Measurements from ENCODE around the gene EPHB2.
"Not testable (repeated sequence)": the region's sequence is repeated elsewhere in the genome, so short reads cannot be mapped to it uniquely, and the experiment has no call there.

Gene EPHB2

DNA sequence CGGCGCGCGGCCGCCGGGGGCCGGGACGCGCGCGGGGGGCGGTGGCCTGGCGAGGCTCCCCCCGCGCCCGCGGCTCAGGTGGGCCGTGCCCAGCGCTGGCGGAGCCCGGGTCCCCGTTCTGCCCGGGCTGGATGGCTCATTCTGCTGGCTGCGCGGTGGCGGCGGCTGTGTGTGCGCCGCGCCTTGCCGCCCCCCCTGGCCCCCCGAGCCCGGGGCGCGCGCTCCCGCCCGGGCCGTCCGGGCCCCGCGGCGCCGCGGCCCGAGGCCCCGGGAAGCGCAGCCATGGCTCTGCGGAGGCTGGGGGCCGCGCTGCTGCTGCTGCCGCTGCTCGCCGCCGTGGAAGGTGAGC, at the start of gene EPHB2:
EPHB2 (plus strand) TSS at position 139 of the 349 bp plus-strand sequence; CDS start at position 283, 144 bp downstream.
- DNase-seq (ENCODE audit: low read depth) = no peak

DNA sequence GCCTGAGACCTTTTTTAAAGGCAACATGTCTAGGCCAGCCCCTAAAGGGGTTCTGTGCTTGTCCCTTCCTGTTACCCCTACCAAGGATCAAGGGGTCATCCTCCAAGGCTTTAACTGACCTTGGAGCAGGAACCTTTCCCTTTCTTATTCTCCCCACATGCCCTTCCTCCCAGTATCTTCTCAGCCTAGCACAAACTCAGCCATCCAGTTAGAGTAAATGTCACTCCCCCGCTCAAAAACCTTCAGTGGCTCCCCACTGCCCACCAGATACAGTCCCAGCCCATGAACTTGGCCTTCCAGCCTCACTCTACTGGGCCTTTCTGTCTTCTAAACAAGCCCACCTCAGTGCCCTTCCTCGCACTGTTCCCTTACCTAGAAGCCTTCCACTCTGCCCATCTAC, 48.8 kb upstream of the EPHB2 start:
- no peak for DNase-seq (ENCODE audit: low read depth)

DNA sequence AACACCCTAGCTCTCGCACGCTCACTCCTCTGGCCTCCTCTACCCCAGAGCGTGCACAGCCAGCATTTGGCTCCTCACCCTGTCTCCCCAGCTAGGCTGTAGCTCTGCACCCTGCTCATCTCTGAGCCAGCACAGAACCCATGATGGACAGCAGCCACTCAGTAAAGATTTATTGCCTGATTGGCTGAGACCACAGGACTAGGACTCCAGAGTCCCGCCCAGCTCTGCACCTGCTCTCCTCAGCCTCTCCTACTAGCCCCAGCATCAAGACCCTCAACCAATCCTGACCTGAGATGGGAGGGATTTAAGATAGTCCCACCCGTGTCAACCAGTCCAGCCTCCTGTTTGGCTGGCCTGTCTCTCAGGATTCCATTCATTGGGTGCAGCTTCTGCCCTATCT, 48.3 kb upstream of the EPHB2 start:
- no peak for DNase-seq (ENCODE audit: low read depth)

DNA sequence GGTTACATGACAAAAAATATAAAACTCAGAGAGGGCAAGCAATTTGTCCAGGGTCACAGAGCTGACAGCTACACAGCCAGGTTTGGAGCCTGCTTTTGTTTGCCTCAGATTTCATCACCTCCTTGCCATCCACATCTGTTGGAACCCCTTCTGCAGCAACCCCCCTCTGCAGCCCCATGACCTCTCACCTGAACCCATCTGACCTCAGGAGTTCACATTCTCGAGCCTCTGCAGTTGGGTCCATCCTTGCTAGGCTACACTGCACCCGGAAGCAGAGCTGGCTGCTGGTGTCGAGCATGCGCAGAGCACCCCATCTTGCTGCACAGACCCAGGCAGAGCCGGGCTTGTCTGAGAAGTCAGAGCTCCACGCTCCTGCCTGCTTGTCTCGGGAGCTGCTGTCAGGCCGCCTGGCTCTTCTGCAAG, 47.6 kb upstream of the EPHB2 start:
- no peak for DNase-seq (ENCODE audit: low read depth)

DNA sequence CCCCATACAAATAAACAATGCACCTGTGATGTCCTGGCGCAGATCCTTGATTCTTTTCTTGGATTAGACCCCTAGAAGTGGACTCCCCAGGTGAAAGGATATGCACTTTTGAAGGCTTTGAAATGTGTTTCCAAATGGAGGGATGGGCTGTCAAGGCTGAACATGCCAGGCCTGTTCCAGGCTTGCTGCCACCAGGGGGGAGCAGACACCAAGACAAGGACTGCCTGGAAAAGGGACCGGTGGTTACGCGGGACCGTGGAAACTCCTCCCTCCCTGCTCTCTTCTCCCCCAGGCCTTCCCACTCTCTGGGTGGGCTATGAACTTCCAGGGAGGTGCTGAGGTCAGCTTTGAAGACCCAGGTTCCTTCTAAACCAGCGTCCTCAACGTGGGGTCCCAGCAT, 44.9 kb upstream of the EPHB2 start:
- no peak for DNase-seq (ENCODE audit: low read depth)

DNA sequence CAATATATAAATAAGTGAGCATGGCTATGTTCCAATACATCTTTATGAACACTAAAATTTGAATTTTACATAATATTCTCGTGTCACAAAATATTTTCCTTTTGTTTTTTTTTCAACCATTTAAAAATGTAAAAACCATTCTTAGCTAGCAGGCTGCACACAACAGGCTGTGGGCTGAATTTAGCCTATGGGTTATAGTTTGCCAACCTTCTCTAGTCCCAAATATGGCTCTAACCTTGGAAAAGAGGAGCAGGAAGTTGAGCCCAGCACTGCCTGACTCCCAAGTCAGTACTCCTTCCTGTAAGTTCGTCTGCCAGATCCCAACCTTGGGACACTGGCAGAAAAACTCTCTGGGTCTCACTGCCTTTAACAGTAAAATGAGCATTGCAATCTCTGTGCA, 44.2 kb upstream of the EPHB2 start:
- no peak for DNase-seq (ENCODE audit: low read depth)

DNA sequence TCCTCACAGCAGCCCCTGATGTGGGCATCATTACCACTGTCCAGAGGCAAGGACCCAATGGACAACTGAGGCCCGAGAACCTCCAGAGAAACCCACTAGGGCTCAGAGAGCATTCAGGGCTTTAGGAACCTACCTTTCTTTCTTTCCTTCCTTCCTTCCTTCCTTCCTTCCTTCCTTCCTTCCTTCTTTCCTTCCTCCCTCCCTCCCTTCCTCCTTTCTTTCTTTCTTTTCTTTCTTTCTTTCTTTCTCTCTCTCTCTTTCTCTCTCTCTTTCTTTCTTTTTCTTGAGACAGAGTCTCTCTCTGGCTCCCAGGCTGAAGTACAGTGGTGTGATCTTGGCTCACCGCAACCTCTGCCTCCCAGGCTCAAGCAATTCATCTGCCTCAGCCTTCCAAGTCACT, 41.8 kb upstream of the EPHB2 start:
- not testable (repeated sequence) for DNase-seq (ENCODE audit: low read depth)

DNA sequence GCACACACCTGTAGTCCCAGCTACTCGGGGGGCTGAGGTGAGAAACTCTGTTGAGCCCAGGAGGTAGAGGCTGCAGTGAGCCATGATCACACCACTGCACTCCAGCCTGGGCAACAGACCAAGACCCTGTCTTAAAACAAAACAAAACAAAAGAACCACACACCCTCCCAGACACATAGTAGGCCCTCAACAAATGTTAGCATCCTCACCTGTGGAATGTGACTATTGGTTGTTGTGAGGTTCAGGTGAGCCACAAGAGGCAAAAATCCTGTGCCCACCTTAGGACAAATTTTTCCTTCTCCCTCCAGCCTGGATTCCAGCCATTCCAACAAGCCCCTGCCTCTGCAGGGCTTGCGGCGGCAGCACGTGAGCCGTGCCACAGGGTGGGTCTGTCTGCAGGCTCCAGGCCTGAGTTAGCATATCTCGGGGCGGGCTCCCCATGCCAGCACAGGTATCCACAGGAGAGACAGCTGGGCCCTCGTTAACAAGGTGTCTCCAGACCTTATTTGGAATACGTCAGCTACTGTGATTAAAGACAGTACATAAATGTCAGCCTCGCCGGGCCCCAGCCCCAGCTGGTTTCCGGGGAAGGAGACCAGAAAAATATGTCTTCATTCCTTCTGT, 40.2 kb upstream of the EPHB2 start:
- no peak for DNase-seq (ENCODE audit: low read depth)

DNA sequence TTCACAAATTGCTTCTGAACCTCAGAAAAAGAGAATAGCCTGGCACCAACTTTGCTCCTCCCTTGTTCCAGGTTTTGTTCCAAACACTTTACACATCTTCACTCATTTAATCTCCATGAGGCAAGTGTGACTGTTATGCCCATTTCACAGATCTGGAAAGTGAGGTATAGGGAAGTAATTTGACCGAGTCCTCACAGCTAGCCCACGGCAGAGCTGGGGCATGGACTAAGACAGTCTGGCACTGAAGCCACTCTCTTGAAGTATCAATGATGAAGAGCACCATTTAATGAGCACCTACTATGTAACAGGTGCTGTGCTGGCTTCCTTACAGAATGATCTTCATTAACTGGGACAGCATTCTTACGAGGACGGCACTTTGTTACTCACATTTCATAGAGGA, 38.6 kb upstream of the EPHB2 start:
- no peak for DNase-seq (ENCODE audit: low read depth)

DNA sequence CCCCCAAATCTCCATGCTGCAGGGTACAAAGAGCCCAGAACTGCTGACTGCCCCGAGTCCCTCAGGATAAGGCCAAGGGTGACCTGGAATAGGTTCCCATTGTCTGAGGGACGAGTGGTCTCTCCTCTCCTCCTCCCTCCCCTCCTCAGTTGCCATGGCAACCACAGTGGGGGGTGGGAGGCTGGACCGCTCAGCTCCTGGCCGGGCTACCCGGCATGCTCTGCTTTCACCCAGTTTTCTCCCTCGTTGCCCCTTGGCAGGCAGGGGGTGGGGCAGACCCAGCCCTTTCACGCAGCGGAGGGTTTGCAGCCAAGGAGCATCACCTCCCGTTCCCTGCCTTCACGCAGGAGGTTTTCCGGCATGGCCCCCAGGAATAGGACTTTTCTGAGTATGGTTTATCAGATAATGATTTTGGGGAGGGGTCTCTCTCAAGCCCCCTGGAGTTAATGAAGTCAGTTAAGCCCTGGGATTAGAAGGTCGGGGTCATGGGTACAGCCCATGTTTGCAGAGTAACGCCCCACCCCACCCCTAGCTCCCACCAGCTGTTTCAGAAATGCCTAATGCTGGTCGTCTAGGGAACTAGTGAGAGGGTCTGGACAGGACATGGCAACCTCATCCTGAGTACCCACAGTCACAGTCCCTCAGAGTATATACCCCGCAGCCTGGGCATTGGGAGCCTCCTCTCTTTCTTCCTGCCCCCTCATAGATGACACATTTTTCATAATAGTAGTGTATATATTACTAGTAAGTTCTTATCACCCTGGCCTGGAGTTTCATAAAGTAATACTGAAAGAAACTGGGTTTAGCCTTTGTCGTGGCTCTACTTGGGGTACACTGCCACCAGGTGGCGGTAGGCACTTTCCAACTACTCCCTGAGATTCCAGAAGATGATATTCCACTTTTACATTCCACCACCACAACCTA, 36.9 kb upstream of the EPHB2 start:
- no peak for DNase-seq (ENCODE audit: low read depth)

DNA sequence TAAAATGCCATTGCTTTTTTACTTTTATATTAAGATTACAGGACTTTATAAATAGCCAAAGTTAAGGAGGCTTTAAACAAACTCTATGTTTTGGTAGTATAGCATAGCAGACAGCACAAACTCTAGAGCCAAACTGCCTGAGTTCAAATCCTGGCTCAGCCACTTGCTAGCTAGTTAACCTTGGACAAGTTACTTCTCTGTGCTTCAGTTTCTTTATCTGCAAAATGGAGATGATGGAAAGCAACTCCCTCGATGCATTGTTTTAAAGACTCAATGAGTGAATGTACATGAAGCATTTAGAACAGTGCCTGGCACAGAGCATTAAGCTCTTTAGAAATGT, 36.3 kb upstream of the EPHB2 start:
- no peak for DNase-seq (ENCODE audit: low read depth)

DNA sequence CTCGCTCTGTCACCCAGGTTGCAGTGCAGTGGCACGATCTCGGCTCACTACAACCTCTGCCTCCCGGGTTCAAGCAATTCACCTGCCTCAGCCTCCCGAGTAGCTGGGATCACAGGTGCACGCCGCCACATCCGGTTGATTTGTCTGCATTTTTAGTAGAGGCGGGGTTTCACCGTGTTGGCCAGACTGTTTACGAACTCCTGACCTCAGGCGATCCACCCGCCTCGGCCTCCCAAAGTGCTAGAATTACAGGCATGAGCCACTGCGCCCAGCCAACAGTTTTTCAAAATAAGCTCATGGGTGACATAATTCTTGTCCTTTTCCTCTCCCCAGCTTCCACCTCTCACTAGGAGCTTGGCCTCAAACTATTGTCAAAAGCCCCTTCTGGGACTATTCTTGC, 34.5 kb upstream of the EPHB2 start:
- not testable (repeated sequence) for DNase-seq (ENCODE audit: low read depth)

DNA sequence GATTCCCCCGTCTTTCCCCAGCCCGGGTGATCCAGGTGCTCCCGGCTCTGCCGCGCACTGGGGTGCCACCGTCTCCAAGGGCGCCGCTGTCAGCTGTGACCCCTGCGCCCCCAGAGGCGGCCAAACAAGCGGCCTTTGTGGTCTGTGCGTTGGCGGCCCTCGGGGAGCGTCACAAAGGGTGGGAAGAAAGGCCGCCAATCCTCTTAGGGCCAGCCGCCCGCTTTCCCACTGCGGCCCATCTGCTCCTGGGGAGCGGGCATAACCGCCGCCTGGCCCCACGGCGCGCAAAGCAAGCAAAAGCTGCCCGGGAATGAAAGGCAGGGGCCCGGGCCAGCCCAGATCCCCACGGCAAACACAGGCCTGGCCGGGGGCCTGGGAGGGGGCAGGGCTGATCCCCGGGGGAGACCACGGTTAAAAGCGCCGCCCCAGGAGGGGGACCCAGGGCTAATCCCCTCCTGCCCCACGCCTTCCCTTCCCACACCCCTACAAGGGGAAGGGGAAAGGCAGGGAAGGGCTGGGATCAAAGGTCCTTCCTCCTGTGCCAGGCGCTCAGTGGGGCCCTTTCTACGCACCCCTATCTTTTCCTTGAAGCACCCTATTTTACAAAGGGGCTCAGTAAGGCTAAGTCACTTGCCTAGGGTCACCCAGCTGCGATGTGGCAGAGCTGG, 33.6 kb upstream of the EPHB2 start:
- DNase-seq (ENCODE audit: low read depth) = no peak

DNA sequence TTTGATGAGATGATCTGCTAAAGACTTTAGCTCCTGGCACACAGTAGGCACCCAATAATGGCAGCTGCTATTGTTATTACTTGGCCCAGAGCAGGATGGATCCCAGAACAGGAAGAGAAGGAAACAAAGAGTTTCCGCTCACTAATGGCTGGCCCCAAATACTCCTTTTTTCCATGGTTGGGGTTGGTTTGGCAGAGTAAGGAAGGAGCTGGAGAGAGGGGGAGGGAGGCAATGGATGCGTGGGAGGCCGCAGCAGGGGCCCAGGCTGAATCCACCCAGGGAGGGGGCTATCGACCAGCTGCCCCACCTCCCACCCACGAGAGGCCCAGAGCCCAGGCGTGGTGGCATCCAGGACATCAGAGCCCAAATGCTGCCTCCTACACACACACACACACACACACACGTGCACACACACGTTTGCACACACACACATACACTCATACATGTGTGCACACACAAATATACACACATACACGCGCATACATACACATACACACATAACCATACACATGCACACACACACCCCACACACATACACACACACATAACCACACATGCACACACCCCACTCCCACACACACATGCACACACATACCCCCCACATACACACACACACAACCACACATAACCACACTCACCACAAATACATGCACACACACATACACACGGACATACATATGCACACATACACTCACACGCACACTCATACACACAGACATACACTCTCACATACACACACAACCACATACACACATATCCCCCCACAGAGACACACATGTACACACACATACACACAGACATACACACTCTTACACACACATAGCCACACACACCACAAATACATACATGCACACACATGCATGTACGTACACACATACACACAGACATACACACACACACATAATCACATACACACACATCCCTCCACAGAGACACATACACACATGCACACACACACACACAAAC, 32.4 kb upstream of the EPHB2 start:
- no peak for DNase-seq (ENCODE audit: low read depth)

DNA sequence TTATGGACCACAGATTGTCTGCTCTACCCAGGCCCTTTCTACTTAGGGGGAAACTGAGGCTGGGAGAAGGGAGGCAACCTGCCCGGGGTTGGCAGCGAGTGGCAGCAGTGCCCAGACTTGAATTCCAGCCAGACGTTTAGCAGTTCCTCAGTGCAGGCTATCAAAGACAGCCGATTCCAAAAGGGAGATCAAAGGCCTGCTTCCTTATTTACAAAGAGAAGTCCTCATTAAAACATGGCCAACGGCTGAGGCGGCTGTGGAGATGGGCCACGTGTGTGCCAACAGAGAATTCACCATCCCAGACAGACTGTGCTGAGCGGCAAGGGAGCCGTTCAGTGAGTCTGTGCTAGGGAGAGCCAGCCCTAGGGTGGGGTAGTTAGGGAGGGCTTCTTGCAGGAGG, 29.9 kb upstream of the EPHB2 start:
- no peak for DNase-seq (ENCODE audit: low read depth)

DNA sequence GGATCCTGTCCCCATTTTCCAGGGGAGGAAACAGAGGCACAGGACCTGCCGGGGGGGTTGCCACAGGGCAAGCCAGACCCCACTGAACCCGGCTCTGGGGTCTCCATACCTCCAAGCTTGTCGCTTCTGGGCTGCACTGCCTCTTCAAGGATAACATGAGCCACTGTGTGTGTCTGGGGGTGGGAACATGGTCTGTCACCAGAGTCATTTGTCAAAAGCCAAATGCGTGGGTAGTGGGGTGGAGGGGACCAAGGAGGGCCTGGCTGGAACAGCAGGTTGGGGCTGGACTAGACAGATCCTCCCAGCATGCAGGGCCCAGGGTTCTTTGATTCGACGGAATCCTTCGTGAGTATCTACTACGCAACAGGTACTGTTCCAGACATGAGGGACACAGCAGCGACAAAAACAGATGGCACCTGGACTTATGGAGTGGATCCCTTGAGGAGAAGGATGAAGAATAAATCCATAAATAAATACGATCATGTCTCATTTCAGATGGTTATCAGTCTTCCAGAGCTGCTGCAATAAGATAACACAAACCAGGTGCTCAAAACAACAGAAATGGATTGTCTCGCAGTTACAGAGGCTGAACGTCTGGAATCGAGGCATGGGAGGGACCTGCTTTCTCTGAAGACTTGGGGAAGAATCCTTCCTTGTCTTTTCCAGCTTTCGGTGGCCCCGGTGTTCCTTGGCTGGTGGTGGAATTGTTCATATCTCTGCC, 28.9 kb upstream of the EPHB2 start:
- DNase-seq (ENCODE audit: low read depth) = no peak

DNA sequence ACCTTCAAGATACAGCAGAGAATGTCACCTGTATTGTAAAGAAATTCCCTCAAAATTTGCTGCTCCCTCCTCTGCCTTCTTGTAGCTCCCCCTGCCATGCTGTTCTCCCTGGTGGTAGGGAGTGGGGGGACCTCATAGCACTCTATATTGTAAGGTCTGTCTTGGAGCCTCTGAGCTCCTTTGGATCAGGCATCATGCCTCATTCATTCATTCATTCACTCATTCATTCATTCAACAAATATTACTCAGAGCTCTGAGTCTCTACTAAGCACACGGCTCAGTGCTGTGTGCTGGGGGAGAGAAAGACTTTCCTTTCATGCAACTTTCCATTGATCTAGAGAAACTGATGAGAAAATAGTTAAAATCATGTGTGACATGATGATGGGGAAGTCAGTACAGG, 27.1 kb upstream of the EPHB2 start:
- DNase-seq (ENCODE audit: low read depth) = no peak

DNA sequence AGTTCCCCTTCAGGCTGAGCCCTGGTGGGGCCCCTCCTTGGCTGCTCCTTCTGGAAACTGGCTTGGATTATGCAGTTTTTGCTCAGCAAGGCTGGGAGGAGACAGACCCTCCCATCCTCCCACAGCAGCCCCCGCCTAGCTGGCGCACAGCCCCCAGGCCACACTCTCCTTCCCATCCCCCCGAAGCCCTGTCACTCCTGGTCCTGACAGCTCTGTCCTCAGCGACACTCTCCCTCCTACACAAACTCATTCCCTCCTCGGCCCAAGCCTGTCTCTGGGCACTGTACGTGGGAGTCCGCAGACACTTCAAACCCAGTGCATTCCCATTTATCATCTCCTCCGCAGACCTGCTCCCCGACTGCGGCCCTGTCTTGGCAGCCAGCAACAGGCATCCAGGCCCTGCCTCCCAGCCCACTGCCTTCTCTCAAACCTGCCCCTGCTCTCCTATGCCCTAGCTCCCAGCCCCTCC, 25.0 kb upstream of the EPHB2 start:
- no peak for DNase-seq (ENCODE audit: low read depth)

DNA sequence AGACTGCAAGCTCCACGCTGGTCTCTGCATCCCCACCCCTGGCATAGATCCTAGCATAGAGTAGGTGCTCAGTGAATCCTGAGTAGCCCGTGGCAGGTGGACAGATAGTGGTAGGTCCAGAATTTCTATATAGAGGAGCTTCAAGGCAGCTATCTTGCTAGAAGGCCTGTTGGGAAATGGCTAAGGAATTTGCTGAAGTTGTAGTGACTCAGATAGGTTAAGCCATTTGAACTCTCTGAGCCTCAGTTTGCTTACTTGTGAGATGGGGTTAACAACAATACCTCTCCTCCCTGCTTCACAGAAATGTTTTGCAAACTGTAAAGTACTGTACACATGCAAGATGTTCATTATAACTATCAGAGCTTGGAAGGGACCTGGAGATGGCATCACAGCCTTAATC, 23.4 kb upstream of the EPHB2 start:
- DNase-seq (ENCODE audit: low read depth) = no peak

DNA sequence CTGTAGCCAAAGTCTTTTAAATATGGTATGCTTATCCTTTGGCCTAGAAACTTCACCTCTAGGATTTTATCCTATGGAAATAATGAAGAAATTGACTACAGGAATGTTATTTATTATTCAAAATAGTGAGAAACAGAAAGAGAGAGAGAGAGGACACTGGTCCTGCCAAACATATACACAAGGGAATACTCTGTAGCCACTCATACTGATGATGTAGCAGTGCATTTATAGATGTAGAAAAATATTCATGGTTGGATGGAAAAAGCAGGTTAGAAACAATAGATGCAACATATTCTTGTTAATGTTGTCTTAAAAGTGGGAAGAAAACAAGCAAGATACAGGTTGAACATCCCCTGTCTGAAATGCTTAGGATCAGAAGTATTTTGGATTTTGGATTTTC, 22.2 kb upstream of the EPHB2 start:
- DNase-seq (ENCODE audit: low read depth) = no peak

DNA sequence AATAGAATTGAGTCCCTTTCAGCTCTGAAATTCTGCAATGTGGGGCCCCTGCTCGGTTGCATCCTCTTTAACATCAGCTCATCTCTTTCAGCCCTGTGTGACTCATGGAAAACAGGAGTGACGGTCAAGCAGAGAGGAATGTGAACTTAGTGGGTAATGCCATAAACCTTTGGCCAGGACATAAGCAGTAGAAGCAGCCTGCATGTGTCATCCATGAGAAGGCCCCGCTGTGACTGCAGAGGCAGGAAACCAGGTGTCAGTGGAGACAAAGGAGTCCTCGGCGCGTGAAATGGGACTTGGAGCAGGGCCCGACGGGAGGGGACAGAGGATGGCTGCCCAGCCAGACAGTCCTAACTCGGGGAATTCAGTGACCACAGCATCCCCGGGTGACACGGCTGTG, 21.1 kb upstream of the EPHB2 start:
- DNase-seq (ENCODE audit: low read depth) = no peak

Data from activated T-helper 1 cell treated with Interleukin-2 at 50 U/mL for 16 hours (primary cell).